Gastrocnemius medialis (tissue), 4 donors: ENCODE results near the gene SLC12A7.

Source experiments
- CTCF ChIP-seq, 5 experiments: fragments of 450-650 bp in 3 of 5; fragments of 200-600 bp in 2 of 5; sonication (generic) in 2 of 5; IDR thresholded peaks in 4 of 5; conservative IDR thresholded peaks in 1 of 5; 1 replicate in 4 of 5; 2 replicates in 1 of 5; pipeline ENCODE4 v1.5.1; 2016 to 2019; ENCODE audit warnings: antibody characterized with exemption in 5 of 5, mild to moderate bottlenecking in 3 of 5, moderate library complexity in 3 of 5
- POLR2A ChIP-seq, 2 donors: fragments of 450-650 bp; IDR thresholded peaks; one replicate each; pipeline ENCODE4 v1.6.1; 2017; ENCODE audit warnings: antibody characterized with exemption in 2 of 2, mild to moderate bottlenecking in 2 of 2, moderate library complexity in 2 of 2

GRCh38 chr5:1037671-1038416 is 74.0 kb downstream of the SLC12A7 start:
- TF ChIP-seq CTCF (IDR thresholded peaks at IDR 0.05 in 4 of 5, conservative IDR thresholded peaks at IDR 0.05 in 1 of 5): no peak
- no peak for TF ChIP-seq POLR2A (IDR thresholded peaks at IDR 0.05)
